ENCODE measurements around the gene CENPH. TPM values are rescaled to one million over a fixed set of nuclear protein-coding genes. Genes with fewer than 3 reads are reported as not detected.

CENPH gene
- 7.2 and 9.6 TPM in 2 replicates for total RNA-seq

DNA sequence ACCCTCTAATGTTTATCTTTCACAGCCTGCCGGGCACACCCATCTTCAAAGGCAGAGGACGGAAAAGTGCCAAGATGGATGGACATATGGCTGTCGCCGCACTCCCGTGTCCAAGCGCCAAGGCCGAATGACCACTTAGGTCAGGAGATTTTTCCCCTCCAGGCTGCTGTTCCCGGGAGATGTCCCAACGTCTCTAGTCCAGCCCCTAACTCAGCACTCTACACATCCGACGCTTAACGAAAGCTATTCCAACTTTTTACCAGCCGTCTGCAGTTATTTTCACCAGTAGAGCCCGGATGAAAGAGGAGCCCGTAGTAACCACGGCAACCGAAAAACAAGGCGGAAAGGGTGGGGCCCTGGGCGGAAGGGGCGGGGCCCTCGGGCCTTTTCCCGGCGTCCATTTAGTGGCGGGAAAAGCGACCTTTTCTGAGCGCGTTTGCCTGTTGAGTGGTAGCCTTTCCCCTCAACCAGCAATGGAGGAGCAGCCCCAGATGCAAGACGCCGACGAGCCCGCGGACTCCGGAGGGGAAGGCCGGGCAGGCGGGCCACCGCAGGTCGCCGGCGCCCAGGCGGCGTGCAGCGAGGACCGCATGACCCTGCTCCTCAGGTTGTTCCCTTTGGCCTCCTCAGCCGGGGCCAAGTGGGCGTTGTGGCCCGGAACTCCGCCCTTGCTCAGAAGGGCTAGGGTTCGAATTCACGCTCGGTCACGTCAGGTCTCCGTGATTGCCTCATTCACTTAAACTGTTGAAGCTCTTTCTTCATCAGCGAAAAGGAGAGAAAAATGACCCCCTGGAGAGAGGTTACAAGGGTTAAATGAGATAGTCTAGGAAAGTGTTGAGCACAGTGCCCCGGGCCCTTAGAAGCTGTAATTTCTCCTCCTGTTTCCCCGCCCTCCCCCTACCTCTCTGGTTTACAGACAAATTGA is at the start of gene CENPH:
CENPH (plus strand) TSS at position 422 of the 925 bp plus-strand sequence; CDS start at position 474, 52 bp downstream.

DNA sequence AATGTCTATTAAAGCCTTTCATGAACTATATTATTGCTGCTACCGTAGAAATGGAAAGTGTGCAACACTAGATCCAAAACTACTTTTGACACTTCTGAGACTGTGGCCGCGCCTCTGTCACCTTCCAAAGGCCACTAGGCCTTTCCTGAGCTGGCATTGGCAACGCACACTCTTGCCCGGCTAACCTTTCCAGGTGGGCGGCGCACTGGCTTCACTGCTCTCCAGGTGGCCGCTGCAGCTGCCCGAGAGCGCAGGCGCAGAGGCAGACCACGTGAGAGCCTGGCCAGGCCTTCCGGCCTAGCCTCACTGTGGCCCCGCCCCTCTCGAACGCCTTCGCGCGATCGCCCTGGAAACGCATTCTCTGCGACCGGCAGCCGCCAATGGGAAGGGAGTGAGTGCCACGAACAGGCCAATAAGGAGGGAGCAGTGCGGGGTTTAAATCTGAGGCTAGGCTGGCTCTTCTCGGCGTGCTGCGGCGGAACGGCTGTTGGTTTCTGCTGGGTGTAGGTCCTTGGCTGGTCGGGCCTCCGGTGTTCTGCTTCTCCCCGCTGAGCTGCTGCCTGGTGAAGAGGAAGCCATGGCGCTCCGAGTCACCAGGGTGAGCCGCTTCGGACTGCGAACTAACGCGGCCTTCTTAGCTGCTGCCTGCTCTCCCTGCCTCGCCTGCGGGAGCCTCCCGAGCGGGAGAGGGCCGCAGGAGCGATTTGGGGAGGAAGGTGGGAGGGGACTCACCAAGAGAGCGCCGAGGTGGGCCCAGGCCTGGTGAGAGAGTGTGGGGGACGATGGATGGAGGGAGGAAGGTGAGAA is 22.5 kb upstream of the CENPH start, which contains the start of gene CCNB1:
CCNB1 (plus strand) TSS at position 465 of the 807 bp plus-strand sequence; CDS start at position 578, 113 bp downstream.

DNA sequence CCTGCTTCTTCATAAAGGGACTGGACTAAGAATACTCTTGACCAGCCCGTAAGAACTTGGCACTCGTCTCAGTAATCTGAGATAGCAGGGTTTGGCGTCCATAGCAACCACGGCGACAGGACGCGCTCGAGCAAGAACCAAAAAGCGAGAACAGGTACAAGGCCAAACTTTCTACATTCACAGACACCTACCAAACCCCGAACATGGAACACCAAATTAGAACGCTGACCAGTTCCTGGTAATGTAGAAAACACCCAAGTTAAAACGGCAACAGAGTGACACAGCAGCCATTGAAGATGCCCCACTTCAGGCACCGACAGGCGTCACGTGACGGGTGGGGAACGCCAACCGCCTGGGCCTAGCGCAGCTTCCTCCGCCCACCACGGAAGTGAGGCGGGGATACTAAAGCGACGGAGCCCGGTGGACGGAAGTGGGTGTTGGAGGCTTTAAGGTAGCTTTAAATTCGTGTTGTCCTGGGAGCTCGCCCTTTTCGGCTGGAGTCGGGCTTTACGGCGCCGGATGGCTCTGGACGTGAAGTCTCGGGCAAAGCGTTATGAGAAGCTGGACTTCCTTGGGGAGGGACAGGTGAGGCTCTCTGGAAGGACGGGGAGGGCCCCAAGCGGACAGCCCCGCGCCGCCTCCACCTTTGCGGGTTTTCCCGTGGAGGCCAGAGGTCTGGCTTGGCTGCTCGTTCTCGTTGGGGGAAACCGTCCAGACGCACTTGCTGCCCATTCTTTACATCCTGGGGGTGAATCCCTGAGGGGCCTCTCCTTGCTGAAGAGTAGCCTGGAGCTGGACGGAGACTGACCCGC is 45.3 kb downstream of the CENPH start, which contains the start of gene CDK7:
CDK7 (plus strand) TSS at position 430 of the 812 bp plus-strand sequence; CDS start at position 520, 90 bp downstream.

Other genes with a start within 250 kb of the CENPH start
- gene SLC30A5, start 95.6 kb upstream of the CENPH start, total RNA-seq, result 46.9 and 50.6 TPM in 2 replicates
- gene CCNB1, start 22.4 kb upstream of the CENPH start, total RNA-seq, result 8.5 and 34.5 TPM in 2 replicates
- 61.7 and 77.6 TPM in 2 replicates for gene CDK7, start 45.3 kb downstream of the CENPH start, total RNA-seq
- gene CCDC125, start 143.2 kb downstream of the CENPH start, total RNA-seq, result 3.8 and 3.9 TPM in 2 replicates
- 26.0 and 30.3 TPM in 2 replicates for gene AK6, start 179.9 kb downstream of the CENPH start, total RNA-seq
- 60.5 and 74.7 TPM in 2 replicates for gene TAF9, start 179.9 kb downstream of the CENPH start, total RNA-seq
- 18.8 and 20.0 TPM in 2 replicates for gene RAD17, start 180.2 kb downstream of the CENPH start, total RNA-seq
- 24.8 and 27.3 TPM in 2 replicates for gene MARVELD2, start 225.5 kb downstream of the CENPH start, total RNA-seq

Measured in tracheal epithelial cell (primary cell).